OCI-LY3 (cell line): ENCODE measurements around the gene PAX5.
A peak's percentile ranks its signal among the peaks of the same experiment; 100 is the strongest.

ENCODE experiments used
- H2AFZ ChIP-seq: fragments of 200-600, 300-600 bp; shearing (Covaris generic); 2 replicates; pipeline ENCODE4 v1.6.0; 2014; ENCODE audit warnings: antibody characterized with exemption, low read depth, low read length
- H3K27ac ChIP-seq: fragments of 200-600, 300-600 bp; sonication (generic); 2 replicates; pipeline ENCODE4 v1.5.1; 2014; ENCODE audit warnings: mild to moderate bottlenecking, low read length, moderate library complexity, mixed read lengths
- H3K27me3 ChIP-seq: fragments of 200-600, 300-600 bp; sonication (generic); 2 replicates; pipeline ENCODE4 v1.6.1; 2014; ENCODE audit warnings: low read depth, low read length, mixed read lengths
- H3K36me3 ChIP-seq: fragments of 200-600, 300-600 bp; sonication (generic); replicated peaks from 2 replicates; pipeline ENCODE3; 2014; ENCODE audit warnings: low read depth, low read length, mixed read lengths
- H3K4me1 ChIP-seq: fragments of 300-600, 200-600 bp; sonication (generic); 2 replicates; pipeline ENCODE4 v1.6.1; 2014; ENCODE audit warnings: low read length, mixed read lengths
- H3K4me2 ChIP-seq: fragments of 200-600, 300-600 bp; sonication (generic); 2 replicates; pipeline ENCODE4 v1.6.1; 2014; ENCODE audit warnings: low read length, mixed read lengths
- H3K4me3 ChIP-seq: fragments of 300-600, 200-600 bp; sonication (generic); 2 replicates; pipeline ENCODE4 v1.5.1; 2014; ENCODE audit warnings: antibody characterized with exemption, mild to moderate bottlenecking, low read length, moderate library complexity
- H3K79me2 ChIP-seq: fragments of 300-600, 200-600 bp; shearing (Covaris generic); 2 replicates; pipeline ENCODE4 v1.6.1; 2014; ENCODE audit warnings: mild to moderate bottlenecking, low read length, mixed read lengths
- H3K9ac ChIP-seq: fragments of 300-600, 200-600 bp; shearing (Covaris generic); 2 replicates; pipeline ENCODE4 v1.6.0; 2014; ENCODE audit warnings: mild to moderate bottlenecking, low read length, moderate library complexity
- H3K9me3 ChIP-seq: fragments of 200-600, 300-600 bp; shearing (Covaris generic); 2 replicates; pipeline ENCODE4 v1.6.1; 2014; ENCODE audit warnings: low read length, mixed read lengths; ENCODE audit not compliant: insufficient read depth
- H4K20me1 ChIP-seq: fragments of 200-600, 300-600 bp; sonication (generic); 2 replicates; pipeline ENCODE4 v1.6.1; 2016; ENCODE audit warnings: low read length, mixed read lengths; ENCODE audit not compliant: insufficient read depth
- CTCF ChIP-seq: fragments of 200-600, 300-600 bp; sonication (generic); IDR thresholded peaks from 2 replicates; pipeline ENCODE4 v1.5.1; 2014; ENCODE audit warnings: antibody characterized with exemption, low read length, low read depth
- EZH2phosphoT487 ChIP-seq: fragments of 200-600 bp; shearing (Covaris generic); IDR thresholded peaks from 2 replicates; pipeline ENCODE4 v1.6.1; 2018; ENCODE audit warnings: antibody characterized with exemption, mixed run types, low read depth

PAX5 gene

DNA sequence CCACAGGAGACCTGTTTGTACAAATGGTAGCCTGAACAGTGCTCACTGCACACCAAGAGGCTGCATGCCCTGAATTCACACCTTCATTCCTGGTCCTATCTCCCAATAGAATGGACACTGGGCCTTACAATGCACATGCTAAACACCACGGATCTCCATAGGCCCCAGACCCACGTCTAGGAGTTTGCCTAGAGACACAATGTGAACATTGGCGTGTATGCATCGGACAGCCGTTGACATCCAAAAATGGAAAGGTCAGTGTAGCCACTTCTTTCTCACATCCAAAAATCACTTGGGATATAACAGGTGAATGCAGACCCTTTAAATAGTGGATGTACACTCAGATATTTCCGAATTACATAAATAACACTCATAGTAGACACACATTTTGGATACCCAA, 927 bp downstream of the PAX5 start:
- H3K27me3 ChIP-seq = no peaks in the 10 kb centered on the region
- H3K79me2 ChIP-seq = peaks cover 100% of the 10 kb centered on the region

GRCh38 chr9:37032713-37033112, 1.4 kb downstream of the PAX5 start:
- H3K9me3 ChIP-seq = no peaks in the 10 kb centered on the region
- H2AFZ ChIP-seq = no peak overlapping the region
- H3K4me3 ChIP-seq = peak overlapping the region; percentile 94
- no peaks in the 10 kb centered on the region for H4K20me1 ChIP-seq
- H3K27ac ChIP-seq = peak overlapping the region; percentile 91
- H3K4me1 ChIP-seq = peaks cover 58% of the 10 kb centered on the region
- peaks cover 100% of the 10 kb centered on the region for H3K79me2 ChIP-seq
- peak overlapping the region; percentile 100 for H3K4me2 ChIP-seq
- H3K27me3 ChIP-seq = no peaks in the 10 kb centered on the region
- H3K36me3 ChIP-seq = no peaks in the 10 kb centered on the region
- TF ChIP-seq CTCF (0 out of 2 replicates have a peak, but pooled peaks have one; percentile 14), EZH2phosphoT487 (no peak)
- peak overlapping the region; percentile 99 for H3K9ac ChIP-seq

More for the DNA sequence above, 927 bp downstream of the PAX5 start:
- Histone ChIP-seq H3K9ac (peak overlapping the region; percentile 99), H3K4me2 (peak overlapping the region; percentile 100), H3K9me3 (no peaks in the 10 kb centered on the region), H3K36me3 (no peaks in the 10 kb centered on the region), H2AFZ (no peak overlapping the region), H3K4me1 (peaks cover 57% of the 10 kb centered on the region), H3K27ac (peak overlapping the region; percentile 91), H4K20me1 (no peaks in the 10 kb centered on the region), H3K4me3 (peak overlapping the region; percentile 94)
- no peak for TF ChIP-seq EZH2phosphoT487
- no peak for TF ChIP-seq CTCF

GRCh38 chr9:37031902-37032301, 2.2 kb downstream of the PAX5 start:
- peak overlapping the region; percentile 91 for H3K27ac ChIP-seq
- peaks cover 50% of the 10 kb centered on the region for H3K4me1 ChIP-seq
- no peaks in the 10 kb centered on the region for H3K27me3 ChIP-seq
- no peaks in the 10 kb centered on the region for H4K20me1 ChIP-seq
- H3K9me3 ChIP-seq = no peaks in the 10 kb centered on the region
- TF ChIP-seq CTCF (no peak), EZH2phosphoT487 (no peak)
- H3K79me2 ChIP-seq = peaks cover 99% of the 10 kb centered on the region
- peak overlapping the region; percentile 100 for H3K4me2 ChIP-seq
- H3K36me3 ChIP-seq = peaks cover under 1% of the 10 kb centered on the region
- peak overlapping the region; percentile 94 for H3K4me3 ChIP-seq
- peak overlapping the region; percentile 99 for H3K9ac ChIP-seq
- H2AFZ ChIP-seq = no peak overlapping the region

DNA sequence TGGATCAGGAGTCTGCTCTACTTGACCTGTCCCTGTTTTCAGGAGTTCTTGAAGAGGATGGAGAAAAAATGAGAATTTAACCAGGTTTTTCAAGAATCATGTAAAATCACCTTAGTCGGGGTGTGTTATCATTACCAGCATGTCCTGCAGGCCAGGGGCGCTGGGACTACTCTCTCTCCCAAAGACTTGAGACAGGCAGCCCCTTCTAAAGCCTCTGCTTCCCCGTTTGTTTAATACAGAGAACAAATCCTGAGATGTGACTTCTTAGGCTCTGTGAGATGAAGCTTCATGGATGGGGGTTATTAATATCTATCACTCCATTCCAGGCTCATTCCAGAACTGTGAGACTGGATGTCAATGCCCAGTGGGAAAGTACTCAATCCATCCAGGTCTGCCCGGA, 3.0 kb downstream of the PAX5 start:
- Histone ChIP-seq H3K36me3 (peaks cover 8% of the 10 kb centered on the region), H3K9ac (peak overlapping the region; percentile 85), H3K4me2 (peak overlapping the region; percentile 100), H3K4me1 (peaks cover 50% of the 10 kb centered on the region), H3K27me3 (no peaks in the 10 kb centered on the region), H4K20me1 (no peaks in the 10 kb centered on the region), H3K27ac (peak overlapping the region; percentile 77; the same call in 1 of the 2 replicates), H2AFZ (no peak overlapping the region), H3K4me3 (peak overlapping the region; percentile 94), H3K79me2 (peaks cover 99% of the 10 kb centered on the region), H3K9me3 (no peaks in the 10 kb centered on the region)
- TF ChIP-seq EZH2phosphoT487 (no peak), CTCF (no peak)
